GM21423 (cell line): ENCODE data around the gene MYO5B.
"Not testable (repeated sequence)": the region's sequence is repeated elsewhere in the genome, so short reads cannot be mapped to it uniquely, and the experiment has no call there.

ENCODE experiments used
- ATAC-seq: cut with Tn5 transposase; IDR thresholded peaks from one replicate; pipeline ENCODE4 v1.9.1; 2021; ENCODE audit warnings: mild to moderate bottlenecking, moderate library complexity; ENCODE audit not compliant: unreplicated experiment

Gene MYO5B

DNA sequence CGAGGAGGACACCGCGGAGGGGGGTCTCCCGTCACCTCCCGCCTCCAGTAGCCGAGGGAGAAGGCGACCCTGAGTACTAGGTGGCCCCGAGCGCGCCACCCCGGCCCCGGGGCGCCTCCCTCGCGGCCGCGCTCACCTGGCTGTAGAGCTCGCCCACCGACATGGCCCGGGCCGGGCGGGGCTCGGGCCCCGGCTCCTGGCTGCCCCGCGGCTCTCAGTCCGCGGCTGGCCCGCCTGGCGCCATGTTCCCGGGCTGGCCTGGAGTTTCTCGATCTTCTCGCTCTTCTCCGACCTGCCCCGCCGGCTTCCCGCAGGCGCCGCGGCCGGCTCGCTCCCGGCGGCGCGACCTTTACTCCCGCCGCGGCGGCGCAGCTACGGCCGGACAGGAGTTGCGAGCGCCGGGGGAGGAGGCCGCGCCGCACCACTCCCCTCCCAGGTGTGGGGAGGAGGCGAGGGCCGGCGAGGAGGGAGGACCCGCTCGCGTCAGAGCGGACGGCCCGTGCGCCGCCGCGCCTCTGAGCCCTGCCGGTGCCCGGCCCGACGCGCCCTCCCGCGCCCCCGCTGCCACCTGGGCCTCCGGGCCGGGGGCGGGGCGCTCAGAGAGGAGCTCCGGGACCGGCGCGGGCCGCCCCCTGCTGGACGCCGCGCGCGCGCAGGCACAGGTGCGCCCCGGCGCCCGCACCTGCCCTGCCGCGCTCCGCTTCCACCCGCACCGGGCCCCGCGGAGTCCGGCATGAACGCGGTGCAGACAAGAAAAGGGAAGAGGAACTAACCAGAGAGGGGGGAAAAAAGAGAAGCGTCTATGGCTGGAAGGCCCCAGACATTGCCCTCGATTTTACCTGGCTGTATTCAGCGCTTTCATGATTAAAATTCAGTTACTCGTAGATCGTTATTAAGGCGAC is at the start of gene MYO5B:
TSS of gene MYO5B (minus strand) at position 517 of the 902 bp plus-strand sequence. CDS start at position 163, 354 bp downstream.
- peak; percentile 53 for ATAC-seq

DNA sequence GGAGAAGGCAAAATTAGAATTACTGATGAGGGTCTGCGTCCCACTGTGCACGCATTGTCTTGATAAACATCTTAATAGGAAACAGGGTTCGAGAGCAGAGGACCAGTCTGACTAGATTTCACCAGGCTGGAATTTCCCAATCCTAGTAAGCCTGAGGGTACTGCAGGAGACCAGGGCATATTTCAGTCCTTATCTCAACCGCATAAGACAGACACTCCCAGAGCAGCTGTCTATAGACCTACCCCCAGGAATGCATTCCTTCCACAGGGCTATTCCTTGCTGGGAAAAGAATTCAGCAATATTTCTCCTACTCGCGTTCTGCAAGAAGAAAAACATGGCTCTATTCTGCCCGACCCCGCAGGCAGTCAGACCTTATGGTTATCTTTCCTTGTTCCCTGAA is 46.8 kb upstream of the MYO5B start:
- ATAC-seq, result not testable (repeated sequence)

DNA sequence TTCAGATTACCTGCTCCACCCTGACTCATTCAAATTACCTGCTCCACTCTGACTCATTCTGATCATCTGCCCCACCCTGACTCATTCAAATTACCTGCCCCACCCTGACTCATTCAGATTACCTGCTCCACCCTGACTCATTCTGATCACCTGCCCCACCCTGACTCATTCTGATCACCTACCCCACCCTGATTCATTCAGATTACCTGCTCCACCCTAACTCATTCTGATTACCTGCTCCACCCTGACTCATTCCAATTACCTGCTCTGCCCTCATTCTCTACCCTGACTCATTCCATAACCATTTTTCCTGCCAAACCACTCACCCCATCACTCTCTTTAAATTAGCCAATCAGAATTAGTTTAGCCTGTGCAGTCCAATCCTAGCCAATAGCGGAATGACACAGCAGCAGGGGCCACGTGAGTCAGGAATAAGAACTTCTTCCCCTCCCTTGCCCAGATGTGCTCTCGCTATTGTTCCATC is 45.2 kb upstream of the MYO5B start:
- no peak for ATAC-seq

DNA sequence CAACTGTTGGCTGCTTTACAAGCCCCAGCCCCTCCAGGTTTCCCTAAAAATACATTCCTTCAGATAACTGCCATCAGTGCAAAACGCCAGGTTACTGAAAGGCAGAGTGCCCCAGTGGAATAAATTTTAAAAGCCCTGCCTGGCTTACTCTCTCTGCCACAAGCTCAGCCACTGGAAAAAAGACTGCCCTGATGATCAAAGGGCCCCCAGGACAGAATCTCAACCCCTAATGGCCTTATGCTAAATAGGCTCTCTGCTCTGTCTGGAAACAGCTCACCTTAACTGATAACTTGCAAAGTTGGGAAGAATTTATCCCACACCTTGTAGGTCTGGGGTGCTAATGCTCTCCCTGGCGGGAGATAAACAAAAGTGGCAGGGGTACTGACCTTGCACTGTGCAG is 37.5 kb upstream of the MYO5B start:
- no peak for ATAC-seq

DNA sequence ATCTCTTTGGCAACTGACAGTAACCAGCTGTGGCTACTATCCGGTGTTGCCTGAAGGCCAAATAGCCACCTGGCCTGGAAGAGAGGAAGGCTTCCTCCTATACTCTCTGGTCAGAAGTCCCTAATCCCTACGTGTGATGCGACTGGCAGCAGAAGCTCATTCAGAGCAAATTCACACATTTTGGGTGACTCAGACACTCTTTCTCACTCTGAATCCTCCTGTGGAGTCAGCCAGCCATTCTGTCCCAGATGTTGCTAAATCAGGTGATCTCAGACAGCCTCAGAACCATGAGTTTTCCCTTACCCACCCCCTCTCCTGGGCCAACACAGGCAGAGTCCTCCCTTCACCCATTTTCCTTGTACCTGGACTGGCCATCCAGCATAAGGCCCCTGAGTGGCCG is 36.7 kb upstream of the MYO5B start:
- no peak for ATAC-seq

DNA sequence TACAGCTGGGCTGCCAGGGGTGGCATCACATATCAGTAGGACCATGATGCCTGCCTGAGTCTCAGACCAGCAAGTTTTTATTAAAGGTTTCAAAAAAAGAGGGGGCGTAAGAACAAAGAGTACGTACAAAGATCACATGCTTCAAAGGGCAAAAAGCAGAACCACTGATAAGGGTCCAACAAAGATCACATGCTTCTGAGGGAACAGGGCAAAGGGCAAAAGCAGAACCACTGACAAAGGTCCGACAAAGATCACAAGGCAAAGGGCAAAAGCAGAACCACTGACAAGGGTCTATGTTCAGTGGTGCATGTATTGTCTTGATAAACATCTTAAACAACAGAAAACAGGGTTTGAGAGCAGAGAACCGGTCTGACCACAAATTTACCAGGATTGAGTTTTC is 25.3 kb upstream of the MYO5B start:
- ATAC-seq, result not testable (repeated sequence)

DNA sequence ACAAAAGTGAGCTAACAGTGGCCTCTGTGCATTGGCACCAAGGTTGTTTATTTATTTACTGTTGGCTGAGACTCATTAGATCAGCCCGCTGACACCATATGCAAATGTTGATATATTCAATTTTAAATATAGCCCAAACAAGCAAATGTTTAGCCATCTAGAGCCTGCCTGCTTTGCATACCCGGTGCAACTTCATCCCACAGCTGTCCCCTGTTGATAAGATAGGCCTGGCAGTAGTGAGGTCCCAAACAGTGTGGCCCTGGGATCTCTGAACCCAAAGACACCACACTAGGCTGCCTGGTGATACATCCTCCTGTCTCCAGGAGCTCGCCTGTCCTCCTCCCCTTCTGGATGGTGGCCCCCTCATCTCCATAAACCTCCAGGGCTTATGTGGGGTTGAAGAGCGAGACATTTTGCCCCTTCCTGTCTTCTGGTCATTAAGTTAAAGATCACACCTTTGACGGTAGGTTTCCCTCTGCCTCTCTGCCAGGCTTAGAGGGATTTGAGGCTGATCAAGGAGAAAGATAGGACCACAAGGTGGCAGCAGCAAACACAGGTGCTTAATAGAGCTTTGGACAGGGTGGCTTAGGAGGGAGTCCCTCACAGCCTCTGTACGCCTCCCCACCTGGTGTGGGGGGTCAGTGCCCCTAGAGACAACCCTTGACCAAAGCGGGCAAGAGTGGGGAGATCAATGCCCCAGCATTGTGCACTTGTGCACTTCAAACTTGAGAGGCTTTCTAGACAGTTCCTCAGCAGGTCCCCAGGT is 23.7 kb upstream of the MYO5B start:
- peak; percentile 46 for ATAC-seq

DNA sequence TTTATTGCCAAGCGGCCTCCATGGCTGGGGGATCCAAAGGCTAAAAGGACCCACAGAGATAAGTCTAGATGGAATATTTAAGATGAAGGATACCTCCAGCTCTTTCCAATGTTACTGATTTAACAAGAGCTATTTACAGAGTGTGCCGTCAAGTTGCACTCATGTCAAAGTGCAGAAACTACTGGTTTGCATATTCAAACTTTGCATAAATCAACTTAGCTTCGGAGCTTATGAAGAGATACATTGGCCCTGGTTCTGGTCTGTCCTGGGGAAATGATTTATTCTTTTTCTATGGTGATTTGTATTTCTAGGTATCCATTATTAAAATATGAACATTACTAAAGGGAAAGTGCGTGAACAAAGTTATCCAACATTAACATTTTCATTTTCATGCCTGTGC is 14.4 kb upstream of the MYO5B start:
- ATAC-seq, result no peak

DNA sequence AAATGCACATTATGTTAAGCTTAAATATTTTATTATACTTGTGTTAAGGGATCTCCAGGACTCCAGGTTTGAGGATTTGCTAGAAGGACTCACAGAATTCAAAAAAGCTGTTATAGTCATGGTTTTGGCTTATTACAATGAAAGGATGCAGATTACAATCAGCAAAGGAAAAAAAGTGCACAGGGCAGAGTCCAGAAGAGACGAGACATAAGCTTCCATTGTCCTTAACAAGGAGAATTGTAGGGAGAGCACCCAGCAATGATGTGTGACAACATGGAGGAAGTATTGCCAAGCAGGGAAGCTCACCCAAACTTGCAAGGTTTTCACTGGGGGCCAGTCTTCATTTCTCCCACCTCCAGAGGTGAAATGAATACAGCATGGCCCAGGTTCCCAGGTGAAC is 12.8 kb upstream of the MYO5B start:
- ATAC-seq, result no peak

DNA sequence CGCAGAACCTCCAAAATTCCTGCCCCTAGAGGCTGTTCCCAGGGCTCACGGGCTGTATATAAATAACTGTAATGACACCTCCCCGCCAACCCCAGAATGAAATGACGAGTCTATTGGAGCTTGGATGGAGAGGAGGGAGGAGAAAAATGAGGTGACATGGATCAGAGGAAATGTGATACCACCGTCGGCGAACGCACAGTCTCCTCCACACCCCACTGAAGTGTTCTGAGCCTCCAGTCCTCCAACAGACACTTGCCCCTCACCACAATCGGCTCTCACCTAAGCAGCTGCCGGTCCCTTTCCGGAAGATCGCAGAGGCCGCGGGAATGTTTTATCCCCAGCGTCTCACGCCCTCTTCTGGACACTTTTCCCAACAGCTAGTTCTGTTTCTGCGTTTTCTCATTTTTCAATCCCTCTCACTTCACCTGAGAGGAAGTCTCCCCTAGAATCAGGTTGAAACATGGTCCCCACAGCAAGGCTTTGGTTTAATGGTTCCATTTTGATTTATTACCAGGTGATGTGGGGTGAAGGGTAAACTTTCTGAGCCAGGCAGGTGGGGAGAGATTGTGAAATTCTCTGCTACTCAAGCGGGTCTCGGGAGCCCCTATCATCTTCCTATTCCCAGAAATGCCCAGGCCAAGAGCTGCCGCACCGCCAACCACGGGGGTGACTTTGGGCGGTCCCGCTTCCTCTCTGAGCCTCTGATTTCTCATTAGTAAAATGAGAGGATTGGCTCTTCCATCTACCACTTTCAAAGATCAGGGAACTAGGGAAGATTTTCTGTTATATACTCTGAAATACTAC is 9.1 kb upstream of the MYO5B start:
- no peak for ATAC-seq

DNA sequence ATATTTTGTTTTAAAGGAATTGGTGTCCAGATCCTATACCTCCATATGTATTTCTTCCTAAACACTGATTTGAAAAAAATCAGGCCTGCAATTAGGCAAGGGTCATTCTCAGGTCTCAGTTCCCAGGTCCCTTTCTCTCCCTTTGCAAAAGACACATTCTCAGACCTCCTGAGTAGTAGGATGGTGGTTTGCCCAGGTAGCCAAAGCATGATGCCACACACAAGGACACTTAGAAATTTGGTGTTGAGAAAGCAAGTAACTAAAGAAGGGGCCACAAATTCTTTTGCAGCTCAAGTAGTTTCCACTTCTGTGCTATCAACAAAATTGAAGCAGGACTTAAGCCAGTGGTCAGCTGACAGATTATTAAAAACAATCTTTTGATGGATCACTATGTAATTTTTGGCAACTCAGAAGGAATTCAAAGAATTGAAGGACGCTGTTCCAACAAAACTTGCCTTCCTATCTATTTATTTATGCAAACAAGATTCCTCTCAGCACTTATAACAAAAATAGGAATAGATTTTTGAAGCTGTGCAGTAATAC is 6.6 kb upstream of the MYO5B start:
- no peak for ATAC-seq

DNA sequence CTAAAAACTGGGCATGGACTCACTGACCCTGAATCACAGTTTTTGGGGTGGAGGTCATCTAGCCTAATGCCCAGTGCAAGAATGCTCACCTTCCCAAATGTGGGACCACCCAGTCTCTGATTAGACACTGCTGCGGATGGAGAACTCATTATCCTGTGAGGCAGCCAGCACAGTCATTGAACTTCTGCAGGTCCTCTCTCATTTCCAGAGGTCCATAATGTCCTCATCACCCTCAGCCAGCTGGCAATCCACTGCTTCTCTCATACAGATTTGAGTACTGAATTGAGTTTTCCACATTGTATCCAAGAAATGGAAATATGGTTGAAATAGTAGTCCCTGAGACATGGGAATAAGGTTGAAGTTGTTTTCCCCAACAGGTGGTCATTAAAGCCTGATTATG is 5.0 kb upstream of the MYO5B start:
- no peak for ATAC-seq

DNA sequence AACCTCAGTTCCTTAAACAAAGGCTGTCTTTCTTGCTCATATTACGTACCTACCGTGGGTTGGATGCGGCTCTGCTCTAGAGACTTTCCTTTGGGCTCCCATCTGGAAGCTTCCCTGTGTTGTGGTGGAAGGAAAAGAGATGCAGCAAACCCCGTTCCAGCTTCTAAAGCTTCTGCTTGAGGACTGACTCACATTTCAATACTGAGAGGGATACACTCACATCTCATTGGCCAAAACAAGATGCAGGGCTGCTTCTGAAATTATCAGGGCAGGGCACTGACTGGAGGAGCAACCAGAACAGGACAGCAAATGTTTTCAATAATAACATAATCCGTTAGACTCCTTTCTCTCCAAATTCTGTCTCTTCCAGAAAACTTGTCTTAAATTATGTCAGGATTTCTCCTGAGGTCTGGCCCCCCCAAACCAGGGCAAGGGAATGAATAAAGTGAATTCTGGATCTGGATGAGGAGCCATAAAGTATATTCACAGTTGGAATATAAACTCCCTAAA is 4.5 kb upstream of the MYO5B start:
- ATAC-seq, result no peak

DNA sequence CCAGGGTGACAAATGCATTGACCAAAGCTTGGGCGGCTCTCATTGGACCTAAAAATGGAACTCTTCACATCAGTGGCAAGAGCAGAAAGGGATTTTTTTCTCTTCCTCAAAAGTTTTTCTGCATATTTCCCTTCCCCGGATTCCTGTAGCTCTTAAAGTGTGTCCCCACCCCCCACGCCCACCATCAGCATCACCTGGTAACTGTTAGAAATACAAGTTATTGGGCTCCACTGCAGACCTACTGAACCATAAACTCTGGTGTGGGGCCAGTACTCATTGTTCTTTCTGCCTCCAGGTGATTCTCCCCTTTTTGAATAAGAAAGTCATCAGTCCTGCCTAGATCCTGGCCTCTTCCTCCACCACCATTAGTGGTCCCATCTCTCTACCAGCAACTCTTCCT is 1.3 kb upstream of the MYO5B start:
- no peak for ATAC-seq

DNA sequence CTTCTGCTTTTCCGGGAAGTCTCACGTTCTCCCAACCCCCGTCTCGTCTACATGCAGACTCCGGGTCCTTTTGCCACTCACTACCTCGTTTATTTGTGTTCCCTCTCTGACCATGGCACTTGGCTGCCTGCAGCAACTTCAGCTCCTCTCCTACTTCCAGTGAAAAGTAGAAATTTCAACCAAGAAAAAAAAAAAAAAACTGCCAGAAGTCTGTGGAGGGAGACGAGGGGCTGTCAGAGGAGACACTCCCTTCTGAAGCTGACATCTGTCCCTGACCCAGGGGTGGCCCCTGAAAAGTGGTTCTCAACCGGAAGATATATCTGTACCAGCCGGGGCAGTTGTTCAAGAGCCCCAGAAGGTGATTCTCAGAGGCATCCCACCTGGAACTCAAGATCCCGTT is 742 bp upstream of the MYO5B start:
- ATAC-seq, result no peak

DNA sequence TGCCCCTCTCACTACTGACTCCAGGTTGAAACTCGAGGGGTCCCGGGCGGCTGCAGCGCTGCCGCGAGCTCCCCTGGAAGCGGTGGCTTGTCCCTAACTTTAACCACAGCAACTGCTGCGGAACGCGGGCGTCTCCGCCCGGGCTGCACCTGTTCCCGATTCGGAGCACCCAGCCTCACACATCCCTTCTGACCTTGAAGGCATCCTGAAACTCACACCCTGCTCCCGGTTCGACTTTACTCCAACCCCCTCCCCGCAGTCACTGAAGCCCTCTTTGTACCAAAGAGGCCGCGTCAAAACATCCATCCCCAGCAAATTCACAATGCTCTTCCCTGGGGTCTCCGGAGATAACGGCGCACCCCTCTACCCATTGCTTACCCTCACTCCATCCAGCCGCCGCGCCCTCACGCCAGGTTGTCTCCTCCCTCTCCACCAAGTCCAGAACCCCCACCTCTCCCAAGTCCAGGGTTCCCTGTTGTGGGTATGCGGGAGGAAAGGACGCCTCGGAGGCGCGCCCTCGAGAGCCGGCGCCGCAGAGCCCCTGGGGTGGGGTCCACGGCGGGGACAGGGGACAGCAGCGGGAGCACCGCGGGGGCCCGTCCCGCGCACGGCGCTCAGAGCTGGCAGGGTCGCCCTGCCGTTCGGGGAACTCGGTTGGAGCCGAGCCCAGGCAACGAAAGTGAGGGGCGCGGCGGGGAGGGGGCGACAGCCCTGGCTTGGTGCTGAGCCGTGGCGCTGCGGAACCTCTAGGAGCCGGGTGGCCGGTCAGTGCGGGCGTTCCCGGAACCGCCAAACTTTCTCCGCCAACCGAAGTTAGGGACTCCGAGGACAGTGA is 934 bp downstream of the MYO5B start:
- ATAC-seq, result no peak

DNA sequence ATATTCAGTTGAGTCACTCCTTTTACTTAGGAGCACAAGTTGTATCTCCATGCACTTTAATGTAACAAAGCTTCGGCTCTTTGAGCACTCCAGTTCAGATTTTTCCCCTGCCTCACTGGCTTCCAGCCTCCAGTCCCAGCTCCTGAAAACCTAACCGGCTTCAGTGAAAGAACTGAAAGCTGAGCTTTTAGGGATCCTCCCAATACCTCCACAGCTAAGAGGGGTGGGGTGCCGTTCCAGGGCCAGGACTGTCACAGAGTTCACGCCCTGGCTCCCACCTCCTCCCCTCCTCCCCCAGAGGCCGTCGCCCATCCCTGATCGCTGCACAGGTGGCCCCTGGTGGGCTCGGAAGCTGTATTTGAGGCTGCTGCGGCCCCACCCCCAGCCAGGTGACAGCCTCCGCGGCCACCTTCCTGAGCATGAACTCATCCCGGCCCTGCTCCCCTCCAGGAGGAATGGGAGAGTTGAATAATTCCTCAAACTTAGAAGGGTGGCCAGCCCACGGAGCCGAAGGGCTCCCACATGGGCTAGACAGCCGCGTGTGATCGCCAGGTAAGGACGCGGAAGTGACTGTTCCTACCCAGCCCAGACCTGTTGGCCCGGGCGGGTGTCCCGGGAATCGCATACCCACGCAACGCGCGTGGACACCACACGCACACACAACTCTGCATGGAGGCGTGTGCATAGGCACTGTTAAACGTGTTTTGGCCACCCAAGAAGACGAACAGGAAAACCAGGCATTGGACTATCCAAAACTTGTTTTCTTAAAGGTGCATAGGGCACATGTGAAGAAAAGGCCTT is 1.8 kb downstream of the MYO5B start:
- no peak for ATAC-seq

DNA sequence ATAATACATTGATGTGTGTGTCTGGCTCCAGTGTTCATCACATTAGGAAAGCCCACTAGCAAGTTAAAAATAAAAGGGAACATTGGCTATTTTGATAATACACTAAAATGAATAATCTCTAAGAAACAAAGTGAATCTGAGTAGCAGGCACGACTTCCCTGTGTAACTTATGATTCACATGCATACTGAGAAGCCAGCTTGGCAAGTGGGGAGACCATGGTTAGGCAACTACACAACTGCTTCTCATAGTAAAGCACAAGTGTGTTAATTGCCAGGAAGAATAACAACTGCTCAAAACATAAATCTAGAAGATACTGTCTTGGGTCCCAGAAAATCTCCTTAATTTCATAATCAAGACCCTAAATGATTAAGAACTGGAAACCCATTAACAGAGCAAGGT is 4.0 kb downstream of the MYO5B start:
- ATAC-seq, result no peak

DNA sequence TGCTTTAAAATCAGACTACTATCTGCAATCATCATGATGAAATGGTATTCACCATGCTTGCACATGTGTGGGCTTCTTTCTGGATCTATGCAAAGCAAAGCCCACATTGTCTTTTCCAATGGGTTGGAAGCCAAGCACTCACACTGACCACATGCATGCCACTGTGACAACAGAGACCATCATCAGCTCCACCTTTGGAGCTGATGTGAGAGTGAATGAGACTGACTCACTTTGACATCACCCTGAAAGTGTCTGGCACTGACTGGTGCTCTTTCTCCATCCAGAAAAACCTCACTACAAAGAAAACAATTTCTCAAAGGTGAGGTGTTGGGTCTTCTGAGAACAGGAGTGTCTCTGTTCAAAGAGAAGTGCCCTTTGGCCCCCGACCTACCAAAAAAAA is 4.7 kb downstream of the MYO5B start:
- no peak for ATAC-seq
